SU-DHL-6 (cell line): ENCODE data around the gene PHLDA1.
"Not testable (repeated sequence)": the region's sequence is repeated elsewhere in the genome, so short reads cannot be mapped to it uniquely, and the experiment has no call there.

Experiments
- H2AFZ ChIP-seq: fragments of 200-600 bp; sonication (generic); 2 replicates; pipeline ENCODE4 v1.6.1; 2014; ENCODE audit warnings: low read depth, mild to moderate bottlenecking, moderate library complexity, mixed read lengths, antibody characterized with exemption, low read length; ENCODE audit not compliant: severe bottlenecking
- H3F3A ChIP-seq: fragments of 200-600 bp; shearing (Covaris generic); 2 replicates; pipeline ENCODE4 v1.6.0; 2016; ENCODE audit warnings: antibody characterized with exemption, mild to moderate bottlenecking; ENCODE audit not compliant: insufficient read depth
- H3K27ac ChIP-seq: fragments of 200-600 bp; sonication (generic); 2 replicates; pipeline ENCODE4 v1.5.1; 2016; ENCODE audit warnings: low read depth, mild to moderate bottlenecking, low read length, moderate library complexity, mixed read lengths
- H3K27me3 ChIP-seq: fragments of 200-600 bp; sonication (generic), shearing (Covaris generic); 2 replicates; pipeline ENCODE4 v1.6.0; 2014; ENCODE audit warnings: mild to moderate bottlenecking, low read length
- H3K36me3 ChIP-seq: fragments of 200-600 bp; sonication (generic); 2 replicates; pipeline ENCODE4 v1.6.1; 2014; ENCODE audit warnings: mild to moderate bottlenecking, low read length, mixed read lengths
- H3K4me2 ChIP-seq: fragments of 300-600, 200-600 bp; shearing (Covaris generic), sonication (generic); 2 replicates; pipeline ENCODE4 v1.6.0; 2014; ENCODE audit warnings: low read length, low read depth, mild to moderate bottlenecking; ENCODE audit not compliant: poor library complexity, severe bottlenecking
- H3K4me3 ChIP-seq: fragments of 200-600 bp; sonication (generic); 2 replicates; pipeline ENCODE4 v1.5.1; 2014; ENCODE audit warnings: antibody characterized with exemption, low read length, mild to moderate bottlenecking, mixed read lengths; ENCODE audit not compliant: insufficient read depth, poor library complexity, severe bottlenecking
- H3K79me2 ChIP-seq: fragments of 200-600 bp; sonication (generic); 2 replicates; pipeline ENCODE4 v1.6.1; 2014; ENCODE audit warnings: mild to moderate bottlenecking, low read length, moderate library complexity; ENCODE audit not compliant: insufficient read depth
- H3K9ac ChIP-seq: fragments of 200-600 bp; sonication (generic); 2 replicates; pipeline ENCODE4 v1.7.0; 2014; ENCODE audit warnings: mild to moderate bottlenecking, low read length
- H3K9me2 ChIP-seq: fragments of 200-600 bp; sonication (generic); replicated peaks from 2 replicates; pipeline ENCODE4 v1.6.1; 2014; ENCODE audit warnings: low read length; ENCODE audit not compliant: insufficient read depth
- H3K9me3 ChIP-seq: fragments of 200-600 bp; sonication (generic); 2 replicates; pipeline ENCODE4 v1.6.1; 2014; ENCODE audit warnings: low read length, mixed read lengths; ENCODE audit not compliant: insufficient read depth
- H4K20me1 ChIP-seq: fragments of 200-600 bp; sonication (generic); 2 replicates; pipeline ENCODE4 v1.6.1; 2014; ENCODE audit warnings: low read depth, mild to moderate bottlenecking, antibody characterized with exemption, low read length, moderate library complexity, mixed read lengths
- EZH2phosphoT487 ChIP-seq: fragments of 200-600 bp; sonication (generic), shearing (Covaris generic); conservative IDR thresholded peaks from 2 replicates; pipeline ENCODE4 v1.6.1; 2018; ENCODE audit warnings: mild to moderate bottlenecking, antibody characterized with exemption, low read length, moderate library complexity, mixed read lengths
- TF ChIP-seq, protein P1 (sequence below): fragments of 200-600 bp; sonication (generic); IDR thresholded peaks from one replicate; pipeline ENCODE4 v1.5.1; 2017; ENCODE audit warnings: antibody characterized with exemption, mild to moderate bottlenecking, low read length, moderate library complexity; ENCODE audit not compliant: insufficient read depth, poor library complexity, severe bottlenecking

Gene PHLDA1

DNA sequence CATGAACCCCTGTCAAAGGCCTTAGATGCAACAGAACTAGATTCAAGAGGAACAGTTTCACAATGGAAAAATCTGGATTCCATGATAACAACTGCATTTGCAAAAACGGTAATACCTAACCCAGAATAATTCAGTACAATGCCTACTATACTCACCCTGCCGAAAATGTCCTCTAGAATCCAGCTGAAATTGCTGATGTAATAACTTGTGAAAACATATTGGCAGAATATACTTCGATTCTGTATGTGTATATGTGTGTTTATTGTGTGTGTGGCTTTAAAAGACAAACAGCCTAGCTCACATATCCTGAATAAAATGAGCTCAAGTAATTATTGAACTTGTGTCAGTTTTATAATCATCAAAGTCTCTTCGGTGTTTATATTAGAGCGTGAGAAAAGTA lies 46.0 kb downstream of the PHLDA1 start:
- Histone ChIP-seq H3K27ac (no peak overlapping the region), H3K9me2 (no peaks in the 10 kb centered on the region), H3K4me3 (no peak overlapping the region), H3K27me3 (no peaks in the 10 kb centered on the region), H3K4me2 (no peak overlapping the region), H3F3A (no peaks in the 10 kb centered on the region), H4K20me1 (no peaks in the 10 kb centered on the region), H3K79me2 (no peaks in the 10 kb centered on the region), H3K9me3 (no peaks in the 10 kb centered on the region), H3K9ac (no peak overlapping the region), H2AFZ (no peak overlapping the region), H3K36me3 (no peaks in the 10 kb centered on the region)
- no peak for TF ChIP-seq EZH2phosphoT487
- TF ChIP-seq, protein P1, sequence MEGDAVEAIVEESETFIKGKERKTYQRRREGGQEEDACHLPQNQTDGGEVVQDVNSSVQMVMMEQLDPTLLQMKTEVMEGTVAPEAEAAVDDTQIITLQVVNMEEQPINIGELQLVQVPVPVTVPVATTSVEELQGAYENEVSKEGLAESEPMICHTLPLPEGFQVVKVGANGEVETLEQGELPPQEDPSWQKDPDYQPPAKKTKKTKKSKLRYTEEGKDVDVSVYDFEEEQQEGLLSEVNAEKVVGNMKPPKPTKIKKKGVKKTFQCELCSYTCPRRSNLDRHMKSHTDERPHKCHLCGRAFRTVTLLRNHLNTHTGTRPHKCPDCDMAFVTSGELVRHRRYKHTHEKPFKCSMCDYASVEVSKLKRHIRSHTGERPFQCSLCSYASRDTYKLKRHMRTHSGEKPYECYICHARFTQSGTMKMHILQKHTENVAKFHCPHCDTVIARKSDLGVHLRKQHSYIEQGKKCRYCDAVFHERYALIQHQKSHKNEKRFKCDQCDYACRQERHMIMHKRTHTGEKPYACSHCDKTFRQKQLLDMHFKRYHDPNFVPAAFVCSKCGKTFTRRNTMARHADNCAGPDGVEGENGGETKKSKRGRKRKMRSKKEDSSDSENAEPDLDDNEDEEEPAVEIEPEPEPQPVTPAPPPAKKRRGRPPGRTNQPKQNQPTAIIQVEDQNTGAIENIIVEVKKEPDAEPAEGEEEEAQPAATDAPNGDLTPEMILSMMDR: no peak

DNA sequence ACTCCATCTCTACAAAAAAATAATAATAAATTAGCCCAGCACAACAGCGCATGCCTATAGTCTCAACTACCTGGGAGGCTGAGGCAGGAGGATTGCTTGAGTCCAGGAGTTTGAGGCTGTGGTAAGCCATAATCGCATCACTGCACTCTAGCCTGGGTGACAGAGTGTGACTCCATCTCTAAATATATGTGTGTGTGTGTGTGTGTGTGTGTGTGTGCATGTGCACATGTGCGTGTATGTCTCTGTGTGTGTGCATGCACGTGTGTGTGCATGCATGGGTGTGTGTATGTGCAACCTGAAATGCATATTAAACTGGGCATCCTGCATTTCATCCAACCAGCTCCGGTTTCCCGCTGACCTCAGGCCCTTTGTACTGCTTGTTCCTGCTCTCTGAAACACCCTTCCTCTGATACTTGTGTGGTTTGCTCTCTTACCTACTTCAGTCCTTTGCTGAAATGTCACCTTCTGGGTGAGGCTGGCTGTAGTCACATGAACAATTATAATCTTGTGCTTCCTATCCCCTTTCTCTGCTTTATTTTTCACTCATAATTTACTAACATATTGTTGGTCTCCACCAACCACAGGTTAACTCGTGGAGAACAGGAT lies 46.9 kb downstream of the PHLDA1 start:
- H3K9me2 ChIP-seq: no peaks in the 10 kb centered on the region
- H3F3A ChIP-seq: no peaks in the 10 kb centered on the region
- no peak overlapping the region for H3K27ac ChIP-seq
- no peak overlapping the region for H2AFZ ChIP-seq
- H3K9me3 ChIP-seq: no peaks in the 10 kb centered on the region
- H4K20me1 ChIP-seq: no peaks in the 10 kb centered on the region
- H3K27me3 ChIP-seq: no peaks in the 10 kb centered on the region
- no peak overlapping the region for H3K9ac ChIP-seq
- H3K4me3 ChIP-seq: no peak overlapping the region
- no peak overlapping the region for H3K4me2 ChIP-seq
- no peaks in the 10 kb centered on the region for H3K79me2 ChIP-seq
- H3K36me3 ChIP-seq: no peaks in the 10 kb centered on the region
- TF ChIP-seq, protein P1: no peak
- no peak for TF ChIP-seq EZH2phosphoT487

DNA sequence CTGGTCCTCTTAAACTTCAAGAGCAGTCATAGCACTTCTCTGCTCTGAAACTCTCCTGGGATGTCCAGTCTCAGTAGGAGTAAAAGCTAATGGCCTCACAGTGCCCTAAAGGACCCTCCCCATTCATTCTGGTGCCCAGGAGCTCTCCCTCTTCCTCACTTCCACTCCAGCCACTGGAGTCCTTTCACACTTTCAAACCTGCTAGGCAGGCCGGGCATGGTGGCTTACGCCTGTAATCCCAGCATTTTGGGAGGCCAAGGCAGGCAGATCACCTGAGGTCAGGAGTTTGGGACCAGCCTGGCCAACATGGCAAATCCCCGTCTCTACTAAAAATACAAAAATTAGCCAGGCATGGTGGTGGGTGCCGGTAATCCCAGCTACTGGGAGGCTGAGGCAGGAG lies 47.7 kb downstream of the PHLDA1 start:
- H2AFZ ChIP-seq: not testable (repeated sequence)

DNA sequence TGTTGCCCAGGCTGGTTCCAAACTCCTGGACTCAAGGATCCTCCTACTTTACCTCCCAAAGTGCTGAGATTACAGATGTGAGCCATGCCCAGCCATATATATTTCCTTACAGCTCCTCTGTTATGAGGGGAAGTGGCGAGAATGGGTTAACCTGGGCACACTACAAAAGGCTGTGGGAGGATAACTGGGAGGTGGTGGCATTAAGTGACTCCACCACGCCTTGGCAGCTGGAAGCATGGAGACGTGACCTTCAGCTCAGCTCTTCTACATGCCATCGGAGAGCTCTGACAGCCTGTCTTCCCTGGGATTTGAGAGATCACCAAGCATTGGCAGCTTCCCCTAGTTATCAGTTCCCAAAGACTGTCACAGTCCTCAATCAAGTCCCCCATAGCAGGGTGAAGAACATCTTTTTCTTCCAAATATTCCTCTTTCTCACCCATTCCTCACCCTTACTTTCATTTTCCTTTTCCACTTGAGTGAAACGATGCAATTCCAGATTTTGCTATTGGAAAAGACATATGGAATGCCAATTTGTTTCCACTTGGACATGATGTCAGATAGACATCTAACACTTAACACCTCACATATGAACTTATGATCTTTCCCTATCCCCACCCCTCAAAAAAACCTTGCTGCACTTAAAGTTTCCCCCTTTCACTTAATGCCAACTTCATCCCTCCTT lies 48.5 kb downstream of the PHLDA1 start:
- Histone ChIP-seq H3K27me3 (no peaks in the 10 kb centered on the region), H3F3A (no peaks in the 10 kb centered on the region), H3K9me2 (no peaks in the 10 kb centered on the region), H3K9ac (no peak overlapping the region), H4K20me1 (no peaks in the 10 kb centered on the region), H3K36me3 (no peaks in the 10 kb centered on the region), H2AFZ (no peak overlapping the region), H3K79me2 (no peaks in the 10 kb centered on the region), H3K4me2 (no peak overlapping the region), H3K27ac (no peak overlapping the region), H3K4me3 (no peak overlapping the region), H3K9me3 (no peaks in the 10 kb centered on the region)
- TF ChIP-seq EZH2phosphoT487: no peak
- TF ChIP-seq, protein P1: no peak

More for the DNA sequence above, 47.7 kb downstream of the PHLDA1 start:
- not testable (repeated sequence) for H3K27me3 ChIP-seq, H3K9me3 ChIP-seq, H4K20me1 ChIP-seq, H3K36me3 ChIP-seq, H3K27ac ChIP-seq, H3K9me2 ChIP-seq, H3F3A ChIP-seq, H3K4me2 ChIP-seq, H3K4me3 ChIP-seq, H3K79me2 ChIP-seq, H3K9ac ChIP-seq
